HEK293 (cell line): ENCODE data around the gene RABGGTA.

Source experiments
- OVOL3 ChIP-seq: fragments of 450-650 bp; formaldehyde crosslinking; IDR thresholded peaks from 2 replicates; pipeline ENCODE4 v1.5.1; 2016; ENCODE audit warnings: missing biosample characterization, missing genetic modification characterization
- PRDM2 ChIP-seq: fragments of 450-650 bp; formaldehyde crosslinking; IDR thresholded peaks from 2 replicates; pipeline ENCODE4 v1.5.1; 2016; ENCODE audit warnings: missing biosample characterization, missing genetic modification characterization, borderline replicate concordance
- SCRT1 ChIP-seq: fragments of 450-650 bp; formaldehyde crosslinking; IDR thresholded peaks from 2 replicates; pipeline ENCODE4 v1.5.1; 2016; ENCODE audit warnings: missing biosample characterization, missing genetic modification characterization, borderline replicate concordance
- SP2 ChIP-seq: fragments of 450-650 bp; formaldehyde crosslinking; IDR thresholded peaks from 2 replicates; pipeline ENCODE4 v1.5.1; 2016; ENCODE audit warnings: missing biosample characterization, missing genetic modification characterization
- WT1 ChIP-seq: fragments of 450-650 bp; formaldehyde crosslinking; IDR thresholded peaks from 2 replicates; pipeline ENCODE4 v1.5.1; 2016; ENCODE audit warnings: missing biosample characterization, missing genetic modification characterization
- ZBTB20 ChIP-seq: fragments of 450-650 bp; formaldehyde crosslinking; IDR thresholded peaks from 2 replicates; pipeline ENCODE4 v1.5.1; 2016; ENCODE audit warnings: missing biosample characterization, missing genetic modification characterization
- ZNF121 ChIP-seq: fragments of 450-650 bp; formaldehyde crosslinking; IDR thresholded peaks from 2 replicates; pipeline ENCODE4 v1.5.1; 2016; ENCODE audit warnings: missing biosample characterization, missing genetic modification characterization
- ZNF132 ChIP-seq: fragments of 450-650 bp; formaldehyde crosslinking; IDR thresholded peaks from 2 replicates; pipeline ENCODE4 v1.5.1; 2017; ENCODE audit warnings: missing biosample characterization, missing genetic modification characterization, borderline replicate concordance
- ZNF341 ChIP-seq: fragments of 450-650 bp; formaldehyde crosslinking; IDR thresholded peaks from 2 replicates; pipeline ENCODE4; 2016; ENCODE audit warnings: low read depth, missing biosample characterization, missing genetic modification characterization
- ZNF366 ChIP-seq: fragments of 450-650 bp; formaldehyde crosslinking; conservative IDR thresholded peaks from 2 replicates; pipeline ENCODE4 v1.5.1; 2016; ENCODE audit warnings: missing biosample characterization, missing genetic modification characterization
- ZNF404 ChIP-seq: fragments of 450-650 bp; formaldehyde crosslinking; IDR thresholded peaks from 2 replicates; pipeline ENCODE4 v1.5.1; 2017; ENCODE audit warnings: missing biosample characterization, missing genetic modification characterization
- ZNF473 ChIP-seq: fragments of 450-650 bp; formaldehyde crosslinking; IDR thresholded peaks from 2 replicates; pipeline ENCODE4 v1.5.1; 2017; ENCODE audit warnings: missing biosample characterization, missing genetic modification characterization
- ZNF48 ChIP-seq: fragments of 450-650 bp; formaldehyde crosslinking; IDR thresholded peaks from 2 replicates; pipeline ENCODE4 v1.5.1; 2016; ENCODE audit warnings: missing biosample characterization, missing genetic modification characterization
- ZNF548 ChIP-seq: fragments of 450-650 bp; formaldehyde crosslinking; IDR thresholded peaks from 2 replicates; pipeline ENCODE4 v1.5.1; 2016; ENCODE audit warnings: missing biosample characterization, missing genetic modification characterization
- ZNF623 ChIP-seq: fragments of 450-650 bp; formaldehyde crosslinking; IDR thresholded peaks from 2 replicates; pipeline ENCODE4 v1.5.1; 2016; ENCODE audit warnings: missing biosample characterization, missing genetic modification characterization
- ZNF677 ChIP-seq: fragments of 450-650 bp; IDR thresholded peaks from 2 replicates; pipeline ENCODE4 v1.5.0; 2018; ENCODE audit warnings: missing biosample characterization, mild to moderate bottlenecking, missing genetic modification characterization, moderate library complexity
- ZNF76 ChIP-seq: fragments of 450-650 bp; formaldehyde crosslinking; IDR thresholded peaks from 2 replicates; pipeline ENCODE4; 2016; ENCODE audit warnings: low read depth, missing biosample characterization, missing genetic modification characterization, borderline replicate concordance
- ZNF768 ChIP-seq: fragments of 450-650 bp; formaldehyde crosslinking; IDR thresholded peaks from 2 replicates; pipeline ENCODE4 v1.5.1; 2018; ENCODE audit warnings: missing biosample characterization, mild to moderate bottlenecking, missing genetic modification characterization
- ZNF777 ChIP-seq: fragments of 450-650 bp; formaldehyde crosslinking; IDR thresholded peaks from 2 replicates; pipeline ENCODE4 v1.5.1; 2017; ENCODE audit warnings: missing biosample characterization, missing genetic modification characterization, borderline replicate concordance
- ZSCAN16 ChIP-seq: fragments of 450-650 bp; formaldehyde crosslinking; IDR thresholded peaks from 2 replicates; pipeline ENCODE4 v1.5.1; 2016; ENCODE audit warnings: missing biosample characterization, missing genetic modification characterization
- ZSCAN30 ChIP-seq: fragments of 450-650 bp; IDR thresholded peaks from 2 replicates; pipeline ENCODE4 v1.5.1; 2018; ENCODE audit warnings: missing biosample characterization, mild to moderate bottlenecking, missing genetic modification characterization, moderate library complexity
- TF ChIP-seq, protein P1 (sequence below): fragments of 450-650 bp; formaldehyde crosslinking; IDR thresholded peaks from 2 replicates; pipeline ENCODE4 v1.5.1; 2017; ENCODE audit warnings: missing biosample characterization, mild to moderate bottlenecking, missing genetic modification characterization, moderate library complexity
- TF ChIP-seq, protein P2 (sequence below): fragments of 450-650 bp; formaldehyde crosslinking; conservative IDR thresholded peaks from 2 replicates; pipeline ENCODE4 v1.5.1; 2016; ENCODE audit warnings: low read depth, missing biosample characterization, missing genetic modification characterization
- TF ChIP-seq, protein P3 (sequence below): fragments of 450-650 bp; formaldehyde crosslinking; optimal IDR thresholded peaks from 2 replicates; pipeline ENCODE3; 2016; ENCODE audit warnings: missing biosample characterization, mild to moderate bottlenecking, missing genetic modification characterization

RABGGTA gene

GRCh38 chr14:24232645-24233537 lies 38.5 kb downstream of the RABGGTA start, which contains the start of gene GMPR2 (continued):
- TF ChIP-seq PRDM2 = no peak
- no peak for TF ChIP-seq ZNF473 (tag by site-specific recombination)
- 0 out of 2 replicates have a peak, but pooled peaks have one; percentile 13 for TF ChIP-seq ZSCAN30 (tag by site-specific recombination)
- TF ChIP-seq ZBTB20 (tag by site-specific recombination) = peak; percentile 71
- peak; percentile 62; the same call in 1 of the 2 replicates for TF ChIP-seq ZNF341
- TF ChIP-seq, protein P1, sequence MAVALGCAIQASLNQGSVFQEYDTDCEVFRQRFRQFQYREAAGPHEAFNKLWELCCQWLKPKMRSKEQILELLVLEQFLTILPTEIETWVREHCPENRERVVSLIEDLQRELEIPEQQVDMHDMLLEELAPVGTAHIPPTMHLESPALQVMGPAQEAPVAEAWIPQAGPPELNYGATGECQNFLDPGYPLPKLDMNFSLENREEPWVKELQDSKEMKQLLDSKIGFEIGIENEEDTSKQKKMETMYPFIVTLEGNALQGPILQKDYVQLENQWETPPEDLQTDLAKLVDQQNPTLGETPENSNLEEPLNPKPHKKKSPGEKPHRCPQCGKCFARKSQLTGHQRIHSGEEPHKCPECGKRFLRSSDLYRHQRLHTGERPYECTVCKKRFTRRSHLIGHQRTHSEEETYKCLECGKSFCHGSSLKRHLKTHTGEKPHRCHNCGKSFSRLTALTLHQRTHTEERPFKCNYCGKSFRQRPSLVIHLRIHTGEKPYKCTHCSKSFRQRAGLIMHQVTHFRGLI = no peak
- peak; percentile 62; the same call in 1 of the 2 replicates for TF ChIP-seq SCRT1 (tag by site-specific recombination)
- no peak for TF ChIP-seq ZNF677 (tag by site-specific recombination)
- TF ChIP-seq OVOL3 = peak; percentile 48; the same call in 1 of the 2 replicates
- TF ChIP-seq ZNF623 = no peak
- peak; percentile 83 for TF ChIP-seq ZNF76 (tag by site-specific recombination)
- no peak for TF ChIP-seq ZNF404 (tag by site-specific recombination)
- TF ChIP-seq ZNF48 (tag by site-specific recombination) = no peak
- no peak for TF ChIP-seq ZSCAN16 (tag by site-specific recombination)
- TF ChIP-seq, protein P2, sequence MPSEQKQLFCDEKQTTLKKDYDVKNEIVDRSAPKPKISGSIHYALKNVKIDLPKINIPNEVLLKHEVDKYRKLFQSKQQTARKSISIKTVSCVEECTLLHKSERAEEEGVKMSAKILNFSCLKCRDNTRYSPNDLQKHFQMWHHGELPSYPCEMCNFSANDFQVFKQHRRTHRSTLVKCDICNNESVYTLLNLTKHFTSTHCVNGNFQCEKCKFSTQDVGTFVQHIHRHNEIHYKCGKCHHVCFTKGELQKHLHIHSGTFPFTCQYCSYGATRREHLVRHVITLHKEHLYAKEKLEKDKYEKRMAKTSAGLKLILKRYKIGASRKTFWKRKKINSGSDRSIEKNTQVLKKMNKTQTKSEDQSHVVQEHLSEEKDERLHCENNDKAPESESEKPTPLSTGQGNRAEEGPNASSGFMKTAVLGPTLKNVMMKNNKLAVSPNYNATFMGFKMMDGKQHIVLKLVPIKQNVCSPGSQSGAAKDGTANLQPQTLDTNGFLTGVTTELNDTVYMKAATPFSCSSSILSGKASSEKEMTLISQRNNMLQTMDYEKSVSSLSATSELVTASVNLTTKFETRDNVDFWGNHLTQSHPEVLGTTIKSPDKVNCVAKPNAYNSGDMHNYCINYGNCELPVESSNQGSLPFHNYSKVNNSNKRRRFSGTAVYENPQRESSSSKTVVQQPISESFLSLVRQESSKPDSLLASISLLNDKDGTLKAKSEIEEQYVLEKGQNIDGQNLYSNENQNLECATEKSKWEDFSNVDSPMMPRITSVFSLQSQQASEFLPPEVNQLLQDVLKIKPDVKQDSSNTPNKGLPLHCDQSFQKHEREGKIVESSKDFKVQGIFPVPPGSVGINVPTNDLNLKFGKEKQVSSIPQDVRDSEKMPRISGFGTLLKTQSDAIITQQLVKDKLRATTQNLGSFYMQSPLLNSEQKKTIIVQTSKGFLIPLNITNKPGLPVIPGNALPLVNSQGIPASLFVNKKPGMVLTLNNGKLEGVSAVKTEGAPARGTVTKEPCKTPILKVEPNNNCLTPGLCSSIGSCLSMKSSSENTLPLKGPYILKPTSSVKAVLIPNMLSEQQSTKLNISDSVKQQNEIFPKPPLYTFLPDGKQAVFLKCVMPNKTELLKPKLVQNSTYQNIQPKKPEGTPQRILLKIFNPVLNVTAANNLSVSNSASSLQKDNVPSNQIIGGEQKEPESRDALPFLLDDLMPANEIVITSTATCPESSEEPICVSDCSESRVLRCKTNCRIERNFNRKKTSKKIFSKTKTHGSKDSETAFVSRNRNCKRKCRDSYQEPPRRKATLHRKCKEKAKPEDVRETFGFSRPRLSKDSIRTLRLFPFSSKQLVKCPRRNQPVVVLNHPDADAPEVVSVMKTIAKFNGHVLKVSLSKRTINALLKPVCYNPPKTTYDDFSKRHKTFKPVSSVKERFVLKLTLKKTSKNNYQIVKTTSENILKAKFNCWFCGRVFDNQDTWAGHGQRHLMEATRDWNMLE (tag by site-specific recombination) = peak; percentile 71
- no peak for TF ChIP-seq ZNF777 (tag by site-specific recombination)
- peak; percentile 43 for TF ChIP-seq SP2
- TF ChIP-seq ZNF366 = peak; percentile 33
- TF ChIP-seq ZNF121 (tag by site-specific recombination) = no peak
- TF ChIP-seq, protein P3, sequence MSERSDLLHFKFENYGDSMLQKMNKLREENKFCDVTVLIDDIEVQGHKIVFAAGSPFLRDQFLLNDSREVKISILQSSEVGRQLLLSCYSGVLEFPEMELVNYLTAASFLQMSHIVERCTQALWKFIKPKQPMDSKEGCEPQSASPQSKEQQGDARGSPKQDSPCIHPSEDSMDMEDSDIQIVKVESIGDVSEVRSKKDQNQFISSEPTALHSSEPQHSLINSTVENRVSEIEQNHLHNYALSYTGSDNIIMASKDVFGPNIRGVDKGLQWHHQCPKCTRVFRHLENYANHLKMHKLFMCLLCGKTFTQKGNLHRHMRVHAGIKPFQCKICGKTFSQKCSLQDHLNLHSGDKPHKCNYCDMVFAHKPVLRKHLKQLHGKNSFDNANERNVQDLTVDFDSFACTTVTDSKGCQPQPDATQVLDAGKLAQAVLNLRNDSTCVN = no peak
- no peak for TF ChIP-seq WT1 (tag by site-specific recombination)
- no peak for TF ChIP-seq ZNF548 (tag by site-specific recombination)
- TF ChIP-seq ZNF768 = no peak
- TF ChIP-seq ZNF132 (tag by site-specific recombination) = no peak
